Measurements from ENCODE around the gene TTLL12. TPM values are rescaled to one million over a fixed set of nuclear protein-coding genes. Genes with fewer than 3 reads are reported as not detected.

Gene TTLL12
- total RNA-seq: 10 to 100 TPM; 13.9 to 16.0 TPM
- long read RNA-seq, donor 1, transcript TTLL12-201 (14 exons, 3,385 nt): major isoform, 19 of 30 reads
- long read RNA-seq, donor 1, partial matches to known transcripts: 7 of 30 reads
- long read RNA-seq, donor 1, other reads (novel, unspliced or antisense): 4 of 30 reads
- long read RNA-seq, donor 2, partial matches to known transcripts: 10 of 10 reads
- long read RNA-seq, donor 2, other reads (novel, unspliced or antisense): 0 of 10 reads

DNA sequence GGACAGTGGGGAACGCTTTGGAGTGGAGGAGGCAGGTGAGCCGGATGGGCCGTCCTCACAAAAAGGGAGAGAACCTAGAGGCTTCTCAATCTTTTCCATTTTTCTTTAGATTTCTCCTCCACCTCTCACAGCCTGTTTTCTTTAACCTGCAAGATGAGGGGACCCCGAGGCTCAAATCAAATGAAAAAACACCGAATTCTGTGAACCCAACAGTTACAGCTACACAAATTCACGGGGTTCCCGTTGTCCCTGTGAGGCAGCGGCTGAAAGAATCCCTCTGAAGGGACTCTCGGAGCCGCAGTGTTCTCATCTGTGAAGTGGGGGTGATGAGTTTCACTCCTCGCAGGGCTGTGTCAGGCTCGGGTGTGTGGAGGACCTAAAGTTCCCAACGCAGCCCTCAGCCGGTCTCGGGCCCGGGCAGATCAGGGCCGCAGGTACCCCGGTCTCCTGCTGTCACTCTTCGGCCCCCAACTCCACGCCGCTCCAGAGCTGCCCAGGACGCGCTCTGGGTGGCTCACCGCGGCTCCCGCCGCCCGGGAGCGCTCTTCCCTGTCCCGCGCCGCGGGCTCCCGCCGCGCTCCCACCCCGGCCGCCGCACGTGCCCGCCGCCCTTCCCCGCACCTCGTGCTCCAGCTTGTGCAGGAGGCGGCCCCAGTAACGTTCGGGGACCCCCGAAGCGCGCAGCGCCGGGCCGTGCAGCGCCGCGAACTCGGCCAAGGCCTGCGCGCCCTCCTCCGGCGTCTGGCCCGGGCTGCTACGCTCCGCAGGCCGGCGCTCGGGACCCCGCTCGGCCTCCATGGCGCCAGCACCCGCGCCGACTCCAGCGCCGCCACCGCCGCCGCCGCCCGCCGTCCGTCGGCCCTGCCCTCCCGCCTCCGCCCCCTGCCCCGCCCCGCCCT, at the start of gene TTLL12:
TTLL12 (minus strand) TSS at position 863 of the 899 bp plus-strand sequence; CDS start at position 798, 65 bp downstream.
- intact Hi-C loops (cut with DNase I): no loop called here
- DNase-seq (ENCODE audit: low spot score): no peak

DNA sequence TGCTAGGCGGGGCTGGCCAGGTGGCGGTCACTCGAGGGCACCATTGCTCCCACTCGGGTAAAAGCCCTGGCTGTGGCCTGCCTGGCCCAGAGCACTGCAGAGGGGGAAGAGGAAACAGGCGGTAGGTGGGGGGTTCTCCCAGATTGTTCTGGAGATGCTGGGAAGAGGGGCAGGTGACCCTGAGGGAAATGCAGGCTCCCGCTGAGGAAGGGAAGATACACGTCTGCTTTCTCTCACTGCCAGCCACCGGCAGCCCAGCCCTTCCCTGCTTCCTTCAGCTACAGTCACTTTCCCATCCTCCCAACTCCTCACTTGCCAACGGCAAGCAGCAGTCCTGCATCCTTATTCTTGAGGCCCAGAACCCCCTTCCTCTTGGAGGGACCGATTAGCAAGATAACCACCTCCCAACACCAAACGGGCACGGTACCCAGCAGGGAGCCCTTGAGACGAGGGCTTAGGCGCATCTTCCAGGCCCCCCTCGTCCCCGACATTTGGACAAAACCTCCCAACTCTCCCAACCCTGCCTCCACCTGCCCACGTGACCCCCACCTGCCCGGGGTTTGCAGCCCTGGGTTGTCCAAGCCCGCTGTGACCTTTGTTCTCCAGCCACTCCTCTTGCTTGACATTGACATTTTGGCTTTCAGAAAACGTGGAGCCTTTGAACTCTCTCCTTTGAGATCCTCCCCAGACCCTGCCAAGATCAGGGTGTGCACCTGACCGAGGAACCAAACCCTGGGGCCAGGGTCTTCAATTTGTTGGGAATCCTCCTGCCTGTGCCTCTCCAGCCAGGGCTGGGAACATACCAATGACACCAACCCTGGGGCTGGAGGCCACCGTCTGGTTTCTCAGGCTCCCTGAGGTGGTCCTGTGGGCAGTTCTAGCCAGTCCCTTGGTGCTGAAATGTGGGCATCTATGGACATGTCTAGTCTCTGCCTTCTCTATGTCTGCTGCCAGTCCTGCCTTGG, 48.8 kb upstream of the TTLL12 start:
- intact Hi-C loops (cut with DNase I): loop anchor here in 1 of 2 donors (5.0 to 10.0 kb wide), 3 partner anchors 52 to 149 kb away; partner anchors contain the start of gene SCUBE1
- DNase-seq (ENCODE audit: low spot score): no peak

DNA sequence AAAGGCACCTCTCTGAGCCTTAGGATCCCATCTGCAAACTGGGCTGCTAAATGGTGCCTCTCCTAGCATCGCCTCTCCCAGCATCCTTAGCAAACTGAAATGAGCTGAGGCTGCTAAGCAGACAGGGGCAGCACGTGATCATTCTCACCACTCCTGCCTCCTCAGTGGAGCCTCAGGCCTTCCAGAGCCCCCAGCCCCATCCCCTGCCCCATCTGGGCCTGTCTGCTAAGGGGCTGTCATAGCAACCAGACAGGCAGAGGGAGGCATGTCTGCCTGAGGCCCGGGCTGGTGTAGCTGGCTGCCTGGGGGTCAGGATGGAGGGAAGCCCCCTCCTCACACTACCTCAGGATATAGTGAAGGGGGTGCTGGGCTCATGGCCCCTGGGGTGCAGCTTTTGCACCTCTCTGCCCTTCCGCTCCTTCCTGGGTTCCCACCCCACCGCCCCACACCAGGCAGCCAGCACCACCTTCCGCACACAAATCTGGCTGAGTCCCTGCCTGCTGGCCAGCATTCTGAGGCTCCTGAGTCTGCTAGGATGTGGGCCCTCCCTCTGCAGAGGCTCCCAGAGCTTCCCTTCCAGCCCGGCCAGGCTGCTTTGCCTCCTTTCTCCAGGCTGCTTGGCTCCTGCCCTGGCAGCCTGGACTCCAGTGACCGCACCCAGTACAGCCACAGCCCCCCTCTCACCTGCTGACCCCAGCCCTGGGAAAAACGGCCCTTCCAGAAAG, 47.5 kb upstream of the TTLL12 start:
- DNase-seq (ENCODE audit: low spot score): no peak
- intact Hi-C loops (cut with DNase I): loop anchor here in 1 of 2 donors (10.0 kb wide), 2 partner anchors 110 to 150 kb away; partner anchors contain the start of gene SCUBE1

DNA sequence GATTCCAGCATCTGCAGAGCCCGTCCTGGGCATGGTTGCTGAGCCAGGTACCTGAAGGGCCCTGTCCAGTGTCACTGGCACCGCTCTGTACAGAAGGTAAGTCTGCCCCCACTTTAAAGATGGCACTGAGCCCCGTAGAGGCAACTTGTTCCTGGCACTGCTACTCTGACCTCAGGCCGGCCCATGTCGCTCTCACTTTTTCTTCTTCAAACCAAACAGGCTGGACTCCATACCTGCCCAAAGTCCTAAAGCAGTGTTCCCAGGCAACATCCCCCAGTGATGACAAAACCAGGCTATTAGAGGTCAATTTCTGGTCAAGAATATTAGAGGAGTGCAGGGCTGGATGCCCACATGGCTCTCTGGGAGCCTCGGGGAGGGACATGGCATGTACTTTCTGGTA, 46.6 kb upstream of the TTLL12 start:
- intact Hi-C loops (cut with DNase I): loop anchor here (1.0 to 10.0 kb wide), 3 partner anchors 14 to 151 kb away; partner anchors contain the start of gene SCUBE1 (in 1 of the 2)
- DNase-seq (ENCODE audit: low spot score): no peak

DNA sequence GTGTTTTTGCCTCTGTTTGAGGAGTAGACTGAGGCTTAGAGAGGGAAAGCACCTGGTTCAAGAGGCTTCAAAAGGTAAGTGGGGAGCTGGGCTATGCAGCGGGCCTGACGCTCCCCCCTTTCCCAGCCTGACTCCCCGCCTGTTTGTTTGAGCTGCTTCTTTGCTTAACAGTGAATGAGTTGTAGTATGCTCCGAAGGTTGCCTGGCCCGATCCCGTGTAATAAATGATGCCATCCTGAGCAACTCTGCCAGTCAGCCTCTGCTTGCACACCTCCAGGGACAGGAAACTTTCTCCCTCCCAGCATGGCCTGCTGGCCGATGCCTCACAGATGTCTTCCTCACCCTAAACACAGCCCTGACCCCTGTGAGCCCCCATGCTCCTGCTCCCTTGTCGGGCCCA, 45.5 kb upstream of the TTLL12 start:
- DNase-seq (ENCODE audit: low spot score): no peak
- intact Hi-C loops (cut with DNase I): loop anchor here in 1 of 2 donors (10.0 kb wide), 2 partner anchors 112 to 152 kb away; partner anchors contain the start of gene SCUBE1

DNA sequence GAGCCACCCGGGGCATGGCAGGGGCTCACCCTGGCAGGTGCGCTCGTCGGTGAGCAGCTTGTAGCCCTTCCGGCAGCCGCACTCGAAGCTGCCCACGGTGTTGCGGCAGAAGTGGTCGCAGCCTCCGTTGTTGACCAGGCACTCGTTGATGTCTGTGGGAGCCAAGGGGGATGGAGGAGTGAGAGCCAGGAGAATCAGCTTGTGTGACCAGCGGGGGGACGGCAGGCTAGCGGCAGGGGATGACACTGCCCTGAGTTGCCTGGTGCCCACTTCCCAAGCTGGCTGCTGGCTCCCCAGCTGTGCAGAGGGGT, 44.7 kb upstream of the TTLL12 start:
- intact Hi-C loops (cut with DNase I): loop anchor here in 1 of 2 donors (10.0 kb wide), 2 partner anchors 113 to 153 kb away; partner anchors contain the start of gene SCUBE1
- no peak for DNase-seq (ENCODE audit: low spot score)

DNA sequence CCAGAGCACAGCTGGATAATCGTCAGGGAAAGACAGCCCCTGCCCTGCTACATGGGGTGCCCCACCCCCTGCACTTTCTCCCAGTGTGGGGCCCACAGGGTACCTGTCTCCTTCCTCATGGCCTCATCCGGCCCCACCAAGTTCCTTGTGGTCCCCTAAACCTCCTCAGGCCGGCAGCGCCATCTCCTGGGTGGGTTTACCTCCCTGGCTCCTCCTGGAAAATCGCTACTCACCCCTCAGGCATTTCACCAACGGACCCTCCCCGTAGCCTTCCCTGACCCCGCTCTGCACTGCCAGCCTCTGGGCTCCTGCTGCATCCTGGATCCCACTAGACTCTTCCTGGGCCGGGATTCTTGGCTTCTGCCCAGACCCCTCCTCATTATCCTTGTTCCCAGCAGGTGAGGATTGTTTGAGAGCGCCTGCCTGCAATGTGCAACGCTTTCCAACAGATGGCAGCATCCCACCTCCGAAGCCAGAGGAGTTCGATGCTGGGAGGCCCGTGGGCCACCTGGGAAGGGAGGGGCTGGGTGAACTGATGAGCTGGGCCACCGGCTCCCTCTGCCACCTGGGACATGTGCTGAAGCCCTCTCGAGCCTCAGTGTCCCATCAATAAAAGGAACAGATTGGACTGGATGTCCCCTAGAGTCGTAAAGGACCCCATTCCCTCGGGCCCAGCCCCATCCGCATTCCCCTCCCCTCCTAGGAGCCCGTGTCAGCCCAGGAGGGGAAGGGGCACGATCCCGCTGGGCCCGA, 44.2 kb upstream of the TTLL12 start:
- DNase-seq (ENCODE audit: low spot score): no peak
- intact Hi-C loops (cut with DNase I): loop anchor here in 1 of 2 donors (10.0 kb wide), 2 partner anchors 114 to 154 kb away; partner anchors contain the start of gene SCUBE1

DNA sequence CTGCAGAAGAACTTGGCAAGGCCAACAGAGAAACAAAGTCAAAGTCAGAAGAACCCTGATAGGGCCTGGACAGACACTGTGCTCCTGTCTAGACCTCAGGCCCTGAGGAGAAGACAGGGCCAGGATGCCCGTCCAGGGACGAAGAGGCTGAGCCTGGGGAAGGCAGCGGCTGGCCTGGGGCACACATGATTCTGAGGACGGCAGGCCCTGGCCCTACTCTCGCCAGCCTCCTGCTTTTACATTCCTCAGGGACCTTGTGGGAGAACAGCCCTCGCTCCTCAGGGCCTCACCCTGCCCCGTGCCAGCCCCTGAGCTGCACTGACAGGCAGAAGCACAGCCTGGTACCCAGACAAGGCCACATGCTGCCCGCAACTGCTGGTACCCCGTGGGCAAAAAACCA, 43.6 kb upstream of the TTLL12 start:
- DNase-seq (ENCODE audit: low spot score): no peak
- intact Hi-C loops (cut with DNase I): loop anchor here in 1 of 2 donors (10.0 kb wide), 2 partner anchors 114 to 154 kb away; partner anchors contain the start of gene SCUBE1

DNA sequence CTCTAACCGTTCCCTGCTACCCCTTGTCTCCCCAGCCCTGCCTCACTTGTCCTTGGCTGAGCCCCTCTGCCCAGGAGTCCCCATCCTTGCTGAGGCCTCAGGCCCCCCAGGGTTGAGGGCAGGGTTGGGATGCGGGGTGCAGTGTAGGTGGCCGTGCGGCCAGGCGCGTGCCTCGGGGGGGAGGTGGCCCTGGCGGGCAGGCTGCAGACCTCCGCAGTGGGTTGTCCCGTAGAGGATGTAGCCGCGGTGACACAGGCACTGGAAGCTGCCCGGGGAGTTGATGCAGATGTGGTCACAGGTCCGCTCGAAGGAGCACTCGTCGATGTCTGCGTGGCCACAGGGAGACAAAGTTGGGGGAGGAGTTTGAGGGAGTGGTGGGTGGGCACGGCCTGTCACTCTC, 41.9 kb upstream of the TTLL12 start:
- DNase-seq (ENCODE audit: low spot score): no peak
- intact Hi-C loops (cut with DNase I): no loop called here

DNA sequence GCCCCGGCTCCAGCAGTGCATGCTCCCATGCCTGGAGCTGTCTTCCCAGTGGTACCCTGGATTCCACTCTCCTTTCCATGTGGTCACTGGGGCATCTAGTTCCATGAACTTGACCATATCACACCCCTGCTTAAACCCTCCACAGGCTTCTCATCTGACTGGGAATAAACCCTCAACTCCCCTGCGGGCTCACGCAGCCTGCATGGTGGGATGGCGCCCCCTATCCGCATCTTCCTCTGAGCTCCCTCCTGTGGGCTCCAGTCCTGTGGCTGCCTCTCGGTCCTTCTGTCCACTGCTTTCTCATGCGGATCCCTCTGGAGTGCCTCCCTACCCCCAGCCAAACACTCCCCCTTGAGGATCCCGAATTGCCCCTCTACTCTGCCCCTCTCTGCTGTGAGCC, 41.4 kb upstream of the TTLL12 start:
- no peak for DNase-seq (ENCODE audit: low spot score)
- intact Hi-C loops (cut with DNase I): no loop called here

DNA sequence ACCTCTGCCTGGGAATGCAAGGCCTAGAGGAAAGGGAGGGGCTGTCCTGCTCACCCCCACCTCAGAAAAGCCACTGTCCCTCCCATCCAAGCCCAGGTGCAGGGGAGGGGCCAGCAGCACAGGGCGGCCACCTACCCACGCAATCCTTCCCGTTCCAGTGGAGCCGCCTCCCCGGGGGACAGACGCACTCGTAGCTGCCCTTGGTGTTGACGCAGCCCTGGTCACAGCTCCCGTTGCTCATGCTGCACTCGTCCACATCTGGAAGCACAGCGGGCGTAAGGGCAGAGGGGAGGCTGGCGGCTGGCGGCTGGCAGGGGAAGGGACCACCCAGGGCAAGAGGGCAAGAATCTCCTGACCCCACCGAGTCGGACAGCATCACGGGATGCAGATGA, 40.3 kb upstream of the TTLL12 start:
- DNase-seq (ENCODE audit: low spot score): no peak
- intact Hi-C loops (cut with DNase I): no loop called here

DNA sequence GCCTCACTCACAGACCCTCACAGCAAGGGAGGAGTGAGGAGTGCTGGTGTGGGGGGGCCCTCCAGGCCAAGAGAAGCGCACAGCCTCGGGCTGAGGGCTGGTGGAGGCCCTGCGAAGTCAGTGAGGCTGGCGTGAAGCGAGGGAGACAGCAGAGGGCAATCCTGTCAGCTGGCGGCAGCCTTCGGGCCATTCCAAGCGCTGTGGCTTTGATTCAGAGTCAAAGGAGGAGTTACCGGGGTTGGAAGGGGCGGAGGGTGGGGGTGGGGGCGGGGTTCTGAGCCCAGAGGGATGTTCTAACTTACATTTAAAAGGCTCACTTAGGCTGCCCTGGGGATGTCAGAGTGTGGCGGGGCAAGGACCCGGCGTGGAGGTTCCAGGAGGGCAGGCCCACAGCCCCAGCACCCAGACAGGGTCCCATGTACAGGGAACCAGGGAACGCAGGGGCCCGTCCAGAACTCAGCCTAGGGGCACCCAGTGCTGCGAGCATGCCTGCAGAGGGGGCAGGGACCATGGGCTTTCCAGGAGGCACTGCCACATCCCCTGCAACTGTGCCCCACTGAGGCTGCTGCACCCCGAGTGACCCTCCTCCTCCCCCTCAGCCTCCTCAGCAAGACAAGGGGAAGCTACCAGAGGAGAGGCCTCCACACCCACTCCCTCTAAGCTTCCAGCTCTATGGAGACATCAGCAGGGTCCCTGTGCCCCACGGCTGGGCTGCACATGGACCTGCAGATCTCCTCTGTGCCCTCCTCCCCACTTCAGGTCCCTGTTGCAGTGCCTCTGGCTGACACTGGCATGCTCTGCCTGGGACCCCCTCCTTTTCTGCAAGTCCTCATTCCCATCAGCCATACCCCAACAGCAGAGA, 39.7 kb upstream of the TTLL12 start:
- intact Hi-C loops (cut with DNase I): no loop called here

DNA sequence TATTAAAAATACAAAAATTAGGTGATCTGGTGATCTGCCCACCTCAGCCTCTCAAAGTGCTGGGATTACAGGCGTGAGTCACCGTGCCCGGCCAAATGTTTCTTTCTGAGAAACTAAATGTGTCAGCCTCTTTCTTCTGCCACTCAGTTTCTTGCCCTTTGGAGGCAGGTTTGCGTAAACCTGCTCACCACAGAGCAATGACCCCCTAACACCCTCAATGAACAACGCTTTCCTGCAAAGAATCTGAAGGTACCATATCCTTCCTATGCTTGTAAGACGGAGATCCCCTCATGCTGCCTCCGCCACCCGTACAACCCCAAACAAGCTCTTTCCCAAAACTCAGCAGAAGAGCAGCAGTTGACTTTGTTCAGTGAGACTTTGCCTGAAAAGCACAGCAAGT, 38.7 kb upstream of the TTLL12 start:
- intact Hi-C loops (cut with DNase I): no loop called here
- no peak for DNase-seq (ENCODE audit: low spot score)

More for the DNA sequence above, 39.7 kb upstream of the TTLL12 start:
- no peak for DNase-seq (ENCODE audit: low spot score)

DNA sequence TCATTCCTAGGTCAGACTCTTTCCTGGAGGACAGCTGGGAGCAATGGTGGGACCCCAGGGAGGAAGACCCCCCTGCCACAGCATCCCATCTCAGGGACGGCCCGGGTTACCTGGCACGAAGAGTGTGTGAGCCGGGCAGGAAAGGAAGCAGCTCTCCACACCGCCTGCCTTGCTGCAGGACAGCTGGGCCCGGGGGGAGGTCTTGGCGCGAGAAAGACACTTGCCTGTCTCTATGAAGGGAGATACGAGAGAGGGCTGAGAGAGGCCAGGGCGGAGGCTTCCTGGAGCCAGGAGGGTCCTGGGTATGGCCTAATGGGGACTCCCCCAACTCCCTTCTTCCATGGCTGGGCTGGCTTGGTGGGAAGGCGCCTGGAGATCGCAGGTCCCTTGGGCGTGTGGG, 36.1 kb upstream of the TTLL12 start:
- no peak for DNase-seq (ENCODE audit: low spot score)
- intact Hi-C loops (cut with DNase I): no loop called here

DNA sequence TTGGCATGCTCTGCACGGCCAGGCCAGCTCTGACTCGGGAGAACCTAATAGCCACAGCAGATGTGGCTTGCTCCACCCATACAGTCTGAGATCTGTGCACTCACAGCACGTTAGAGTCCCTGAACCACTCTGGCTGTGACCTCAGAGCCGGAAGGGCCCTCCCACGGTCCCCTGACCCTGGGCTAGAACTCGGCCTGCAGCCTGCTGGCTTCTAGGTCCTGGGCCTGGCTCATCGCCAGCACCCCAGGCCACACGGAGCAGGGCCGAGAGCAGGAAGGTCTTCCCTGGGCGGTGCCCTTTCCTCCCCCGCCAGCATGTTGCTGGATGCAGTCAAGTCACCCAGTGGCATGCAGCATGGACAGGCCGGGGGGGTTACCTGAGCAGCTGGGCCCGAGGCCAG, 35.3 kb upstream of the TTLL12 start:
- intact Hi-C loops (cut with DNase I): no loop called here
- no peak for DNase-seq (ENCODE audit: low spot score)

DNA sequence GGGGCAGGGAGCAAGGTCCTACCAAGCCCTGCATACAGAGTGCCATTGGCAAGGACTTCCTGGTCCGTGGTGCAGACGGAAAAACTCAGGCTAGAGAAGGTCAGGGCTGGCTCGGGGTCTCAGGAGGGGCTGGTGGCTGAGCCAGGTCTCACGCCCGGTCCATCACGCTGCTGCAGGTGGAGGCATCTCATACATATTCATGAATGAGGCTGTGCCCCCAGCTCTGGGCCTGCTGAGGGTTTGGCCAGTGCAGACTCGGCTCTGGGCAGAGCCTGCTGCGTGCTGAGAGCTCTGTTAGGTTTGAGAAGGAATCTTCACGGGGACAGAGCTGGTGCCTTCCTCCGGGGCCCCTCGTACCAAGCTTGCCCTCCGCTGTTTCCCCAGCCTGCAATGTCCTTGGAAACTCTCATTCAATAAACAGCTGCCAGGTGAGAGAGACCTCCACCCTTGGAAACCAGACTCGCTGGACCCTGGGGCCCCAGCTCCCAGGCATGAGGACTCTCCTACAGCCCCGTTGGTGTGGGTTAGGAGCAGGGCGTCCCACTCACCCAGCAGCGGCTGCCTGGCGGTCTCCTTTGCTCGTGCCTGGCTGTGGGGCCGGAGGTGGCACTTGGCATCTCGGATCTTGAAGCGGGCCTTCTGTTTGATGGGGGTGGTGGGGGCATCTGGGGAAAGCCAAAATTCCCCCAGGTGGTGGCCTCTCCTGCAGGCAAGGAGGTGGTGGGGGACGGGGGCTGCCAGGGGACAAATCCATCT, 33.9 kb upstream of the TTLL12 start:
- intact Hi-C loops (cut with DNase I): no loop called here
- no peak for DNase-seq (ENCODE audit: low spot score)
